PC-3 (cell line): ENCODE results near the gene ITGB1BP1.

Experiments used
- EZH2phosphoT487 ChIP-seq: fragments of 300-600 bp; sonication (generic); IDR thresholded peaks from 2 replicates; pipeline ENCODE4 v1.6.1; 2018; ENCODE audit warnings: mild to moderate bottlenecking, antibody characterized with exemption, low read length, borderline replicate concordance
- TF ChIP-seq, protein P1 (sequence below): fragments of 300-600 bp; sonication (generic); conservative IDR thresholded peaks from 2 replicates; pipeline ENCODE4 v1.5.1; 2017; ENCODE audit warnings: antibody characterized with exemption, low read depth, mild to moderate bottlenecking, low read length

DNA sequence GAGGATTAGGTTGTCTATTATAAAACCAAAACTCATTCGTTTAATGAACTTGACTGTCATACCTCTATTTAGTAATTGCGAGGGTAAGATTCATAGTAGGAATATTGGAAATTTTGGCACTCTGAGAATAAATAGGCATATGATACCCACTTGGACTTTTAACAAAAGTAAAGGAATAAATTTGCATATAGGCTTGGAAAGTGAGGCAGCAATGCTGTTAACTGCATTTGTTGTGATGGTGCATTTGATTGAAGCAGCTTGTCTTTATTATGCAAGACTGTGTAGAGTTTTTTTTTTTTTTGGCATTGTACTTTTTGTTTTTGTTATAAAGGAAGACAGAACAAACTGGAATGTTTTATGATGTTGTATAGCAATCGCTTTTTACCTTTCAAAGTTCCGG lies 18.9 kb downstream of the ITGB1BP1 start:
- TF ChIP-seq, protein P1, sequence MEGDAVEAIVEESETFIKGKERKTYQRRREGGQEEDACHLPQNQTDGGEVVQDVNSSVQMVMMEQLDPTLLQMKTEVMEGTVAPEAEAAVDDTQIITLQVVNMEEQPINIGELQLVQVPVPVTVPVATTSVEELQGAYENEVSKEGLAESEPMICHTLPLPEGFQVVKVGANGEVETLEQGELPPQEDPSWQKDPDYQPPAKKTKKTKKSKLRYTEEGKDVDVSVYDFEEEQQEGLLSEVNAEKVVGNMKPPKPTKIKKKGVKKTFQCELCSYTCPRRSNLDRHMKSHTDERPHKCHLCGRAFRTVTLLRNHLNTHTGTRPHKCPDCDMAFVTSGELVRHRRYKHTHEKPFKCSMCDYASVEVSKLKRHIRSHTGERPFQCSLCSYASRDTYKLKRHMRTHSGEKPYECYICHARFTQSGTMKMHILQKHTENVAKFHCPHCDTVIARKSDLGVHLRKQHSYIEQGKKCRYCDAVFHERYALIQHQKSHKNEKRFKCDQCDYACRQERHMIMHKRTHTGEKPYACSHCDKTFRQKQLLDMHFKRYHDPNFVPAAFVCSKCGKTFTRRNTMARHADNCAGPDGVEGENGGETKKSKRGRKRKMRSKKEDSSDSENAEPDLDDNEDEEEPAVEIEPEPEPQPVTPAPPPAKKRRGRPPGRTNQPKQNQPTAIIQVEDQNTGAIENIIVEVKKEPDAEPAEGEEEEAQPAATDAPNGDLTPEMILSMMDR: no peak
- no peak for TF ChIP-seq EZH2phosphoT487
